GM12891 (cell line): ENCODE measurements around the gene ZDHHC24.

Experiments
- DNase-seq: peaks from one replicate; pipeline ENCODE4 v3.0.0; 2011; ENCODE audit warnings: low spot score; ENCODE audit not compliant: insufficient read length
- FAIRE-seq: peaks from 2 replicates; lab custom pipeline; 2011; peaks lifted over from hg19 to GRCh38; lab: Jason Lieb, UNC
- PAX5 ChIP-seq: IDR thresholded peaks from 2 replicates; pipeline ENCODE4 v1.6.1; 2011; ENCODE audit warnings: low read length, moderate library complexity, mild to moderate bottlenecking; ENCODE audit not compliant: insufficient read depth, severe bottlenecking
- POLR2A ChIP-seq: IDR thresholded peaks from 2 replicates; pipeline ENCODE4 v1.6.1; 2011; ENCODE audit warnings: low read depth, low read length, control low read depth
- POLR2AphosphoS5 ChIP-seq: IDR thresholded peaks from 2 replicates; pipeline ENCODE4 v1.6.1; 2011; ENCODE audit warnings: low read depth, low read length, control low read depth
- POU2F2 ChIP-seq: IDR thresholded peaks from 2 replicates; pipeline ENCODE4 v1.6.1; 2011; ENCODE audit warnings: low read depth, mild to moderate bottlenecking, control low read depth, low read length, moderate library complexity
- SPI1 ChIP-seq: IDR thresholded peaks from 2 replicates; pipeline ENCODE4 v1.6.1; 2011; ENCODE audit warnings: low read depth, low read length, control low read depth
- TAF1 ChIP-seq: IDR thresholded peaks from 2 replicates; pipeline ENCODE4 v1.6.1; 2011; ENCODE audit warnings: low read depth, low read length, control low read depth

Gene ZDHHC24

GRCh38 chr11:66529655-66530054, 16.2 kb downstream of the ZDHHC24 start:
- TF ChIP-seq TAF1 (no peak), SPI1 (no peak), PAX5 (no peak), POLR2A (no peak), POU2F2 (no peak), POLR2AphosphoS5 (no peak)
- no peak for FAIRE-seq
- DNase-seq = no peak

- FAIRE-seq (no peak), DNase-seq (no peak)
- TF ChIP-seq POLR2AphosphoS5 (no peak), TAF1 (no peak), SPI1 (no peak), PAX5 (no peak), POU2F2 (no peak), POLR2A (no peak)
Measured at GRCh38 chr11:66529069-66529468, 16.8 kb downstream of the ZDHHC24 start.

GRCh38 chr11:66524304-66525040, 21.4 kb downstream of the ZDHHC24 start:
- FAIRE-seq (no peak), DNase-seq (no peak)
- TF ChIP-seq TAF1 (no peak), SPI1 (no peak), POU2F2 (no peak), POLR2AphosphoS5 (no peak), PAX5 (no peak), POLR2A (no peak)

GRCh38 chr11:66523611-66524010, 22.2 kb downstream of the ZDHHC24 start:
- no peak for FAIRE-seq
- no peak for TF ChIP-seq PAX5
- TF ChIP-seq SPI1 = no peak
- no peak for TF ChIP-seq TAF1
- TF ChIP-seq POLR2A = no peak
- TF ChIP-seq POU2F2 = no peak
- TF ChIP-seq POLR2AphosphoS5 = no peak
- DNase-seq = no peak

- no peak for FAIRE-seq
- DNase-seq = no peak
- no peak for TF ChIP-seq TAF1
- no peak for TF ChIP-seq POLR2AphosphoS5
- no peak for TF ChIP-seq SPI1
- TF ChIP-seq POU2F2 = no peak
- no peak for TF ChIP-seq POLR2A
- no peak for TF ChIP-seq PAX5
Measured at GRCh38 chr11:66510990-66511339, 34.9 kb downstream of the ZDHHC24 start.

GRCh38 chr11:66510271-66510989, 35.4 kb downstream of the ZDHHC24 start, which contains the start of gene BBS1:
Gene BBS1 (plus strand): TSS chr11:66510635. CDS start chr11:66510660, 25 bp downstream.
- TF ChIP-seq PAX5 = no peak
- TF ChIP-seq SPI1 = no peak
- peak; percentile 94 for TF ChIP-seq TAF1
- peak; percentile 82 for TF ChIP-seq POLR2A
- peak; percentile 93 for TF ChIP-seq POU2F2
- TF ChIP-seq POLR2AphosphoS5 = peak; percentile 89
- DNase-seq (peak; percentile 90), FAIRE-seq (peak; percentile 92)

- TF ChIP-seq PAX5 = no peak
- FAIRE-seq = no peak
- no peak for DNase-seq
Measured at GRCh38 chr11:66509131-66509561, 36.7 kb downstream of the ZDHHC24 start.

- DNase-seq (no peak), FAIRE-seq (no peak)
- no peak for TF ChIP-seq SPI1
- no peak for TF ChIP-seq POLR2AphosphoS5
- no peak for TF ChIP-seq TAF1
- no peak for TF ChIP-seq PAX5
- TF ChIP-seq POLR2A = no peak
- TF ChIP-seq POU2F2 = no peak
Measured at GRCh38 chr11:66505276-66505816, 40.5 kb downstream of the ZDHHC24 start.

GRCh38 chr11:66498506-66498905, 47.3 kb downstream of the ZDHHC24 start:
- TF ChIP-seq TAF1 (no peak), SPI1 (no peak), POLR2A (no peak), PAX5 (no peak), POLR2AphosphoS5 (no peak), POU2F2 (no peak)
- FAIRE-seq = no peak
- DNase-seq = no peak
